MM.1S (cell line): Measurements from ENCODE around the gene ZBTB7C.

Source experiments
- DNase-seq: peaks from one replicate; pipeline ENCODE4 v3.0.0-alpha.2; 2015
- H2AFZ ChIP-seq: fragments of 300-600 bp; sonication (generic); 2 replicates; pipeline ENCODE4 v1.6.0; 2016; ENCODE audit warnings: antibody characterized with exemption, low read length
- H3F3A ChIP-seq: fragments of 300-600 bp; sonication (generic); 2 replicates; pipeline ENCODE4 v1.6.1; 2016; ENCODE audit warnings: mild to moderate bottlenecking, antibody characterized with exemption, low read length, moderate library complexity, mixed read lengths; ENCODE audit not compliant: insufficient read depth
- H3K27ac ChIP-seq: fragments of 300-600 bp; sonication (generic); 2 replicates; pipeline ENCODE4 v1.5.1; 2016; ENCODE audit warnings: mild to moderate bottlenecking, low read length
- H3K27me3 ChIP-seq: fragments of 300-600 bp; sonication (generic); replicated peaks from 2 replicates; pipeline ENCODE4 v1.6.0; 2016; ENCODE audit warnings: low read length; ENCODE audit not compliant: insufficient read depth
- H3K36me3 ChIP-seq: fragments of 300-600 bp; sonication (generic); replicated peaks from 2 replicates; pipeline ENCODE4 v1.6.1; 2016; ENCODE audit warnings: mild to moderate bottlenecking, low read length, mixed read lengths; ENCODE audit not compliant: insufficient read depth
- H3K4me1 ChIP-seq: fragments of 300-600 bp; sonication (generic); 2 replicates; pipeline ENCODE4 v1.6.1; 2016; ENCODE audit warnings: low read length, mixed read lengths
- H3K4me2 ChIP-seq: fragments of 300-600 bp; sonication (generic); 2 replicates; pipeline ENCODE4 v1.6.0; 2016; ENCODE audit warnings: low read depth, low read length
- H3K4me3 ChIP-seq: fragments of 300-600 bp; sonication (generic); 2 replicates; pipeline ENCODE4 v1.5.1; 2016; ENCODE audit warnings: low read length, mixed read lengths
- H3K79me2 ChIP-seq: fragments of 300-600 bp; sonication (generic); 2 replicates; pipeline ENCODE4 v1.6.1; 2016; ENCODE audit warnings: mixed run types, low read length, mixed read lengths
- H3K9ac ChIP-seq: fragments of 300-600 bp; sonication (generic); 2 replicates; pipeline ENCODE4 v1.6.1; 2016; ENCODE audit warnings: low read length, mixed read lengths
- H3K9me2 ChIP-seq: fragments of 300-600 bp; sonication (generic); replicated peaks from 2 replicates; pipeline ENCODE4 v1.6.1; 2016; ENCODE audit warnings: mild to moderate bottlenecking, low read length, mixed read lengths; ENCODE audit not compliant: insufficient read depth
- H3K9me3 ChIP-seq: fragments of 300-600 bp; sonication (generic); replicated peaks from 2 replicates; pipeline ENCODE4 v1.6.1; 2016; ENCODE audit warnings: mild to moderate bottlenecking, low read length, mixed read lengths; ENCODE audit not compliant: insufficient read depth
- H4K20me1 ChIP-seq: fragments of 300-600 bp; sonication (generic); 2 replicates; pipeline ENCODE4 v1.6.1; 2016; ENCODE audit warnings: mild to moderate bottlenecking, low read length, moderate library complexity, mixed read lengths; ENCODE audit not compliant: insufficient read depth
- CTCF ChIP-seq: fragments of 300-600 bp; sonication (generic); IDR thresholded peaks from 2 replicates; pipeline ENCODE4 v1.5.1; 2016; ENCODE audit warnings: antibody characterized with exemption, low read length, mixed read lengths
- EZH2 ChIP-seq: fragments of 300-600 bp; sonication (generic); optimal IDR thresholded peaks from 2 replicates; pipeline ENCODE3; 2017; ENCODE audit warnings: low read depth, mild to moderate bottlenecking, antibody characterized with exemption, low read length, mixed read lengths
- EZH2phosphoT487 ChIP-seq: fragments of 300-600 bp; sonication (generic); IDR thresholded peaks from 2 replicates; pipeline ENCODE4 v1.6.1; 2018; ENCODE audit warnings: antibody characterized with exemption, low read length

Gene ZBTB7C

GRCh38 chr18:48061781-48062570, 347.2 kb downstream of the ZBTB7C start:
- no peaks in the 10 kb centered on the region for H3K9me3 ChIP-seq
- no peak overlapping the region for H3K4me2 ChIP-seq
- no peak for DNase-seq
- no peaks in the 10 kb centered on the region for H4K20me1 ChIP-seq
- H3K36me3 ChIP-seq = no peaks in the 10 kb centered on the region
- TF ChIP-seq CTCF (no peak), EZH2phosphoT487 (no peak), EZH2 (no peak)
- H3K4me3 ChIP-seq = no peak overlapping the region
- no peak overlapping the region for H3K27ac ChIP-seq
- H2AFZ ChIP-seq = no peak overlapping the region
- H3K4me1 ChIP-seq = no peaks in the 10 kb centered on the region
- H3F3A ChIP-seq = no peaks in the 10 kb centered on the region
- no peaks in the 10 kb centered on the region for H3K9me2 ChIP-seq
- H3K9ac ChIP-seq = no peak overlapping the region
- no peaks in the 10 kb centered on the region for H3K27me3 ChIP-seq
- no peaks in the 10 kb centered on the region for H3K79me2 ChIP-seq

- TF ChIP-seq CTCF (no peak), EZH2 (no peak), EZH2phosphoT487 (no peak)
- no peaks in the 10 kb centered on the region for H3K4me1 ChIP-seq
- H3K4me3 ChIP-seq = no peak overlapping the region
- H3K27ac ChIP-seq = no peak overlapping the region
- no peak overlapping the region for H3K9ac ChIP-seq
- H2AFZ ChIP-seq = no peak overlapping the region
- no peak for DNase-seq
- no peaks in the 10 kb centered on the region for H3K9me2 ChIP-seq
- H3F3A ChIP-seq = no peaks in the 10 kb centered on the region
- no peaks in the 10 kb centered on the region for H3K27me3 ChIP-seq
- no peaks in the 10 kb centered on the region for H3K79me2 ChIP-seq
- H3K36me3 ChIP-seq = no peaks in the 10 kb centered on the region
- H4K20me1 ChIP-seq = no peaks in the 10 kb centered on the region
- H3K4me2 ChIP-seq = no peak overlapping the region
- H3K9me3 ChIP-seq = no peaks in the 10 kb centered on the region
These were observed 348.2 kb downstream of the ZBTB7C start for GRCh38 chr18:48060970-48061369.

GRCh38 chr18:48060346-48060745, 348.8 kb downstream of the ZBTB7C start:
- H3K9me3 ChIP-seq = no peaks in the 10 kb centered on the region

More at GRCh38 chr18:48060346-48060745, 348.8 kb downstream of the ZBTB7C start:
- H3K9ac ChIP-seq = no peak overlapping the region
- no peak for DNase-seq
- H3K4me3 ChIP-seq = no peak overlapping the region
- no peak overlapping the region for H3K27ac ChIP-seq
- no peaks in the 10 kb centered on the region for H4K20me1 ChIP-seq
- H3K9me2 ChIP-seq = no peaks in the 10 kb centered on the region
- H3K27me3 ChIP-seq = no peaks in the 10 kb centered on the region
- TF ChIP-seq EZH2 (no peak), CTCF (no peak), EZH2phosphoT487 (no peak)
- no peaks in the 10 kb centered on the region for H3K79me2 ChIP-seq
- no peak overlapping the region for H3K4me2 ChIP-seq
- H2AFZ ChIP-seq = no peak overlapping the region
- no peaks in the 10 kb centered on the region for H3K36me3 ChIP-seq
- no peaks in the 10 kb centered on the region for H3F3A ChIP-seq
- no peaks in the 10 kb centered on the region for H3K4me1 ChIP-seq
